ENCODE results near the gene REEP1.

- TF ChIP-seq CTCF (IDR thresholded peaks at IDR 0.05; ENCODE audit: insufficient read depth, low read length, poor library complexity, severe bottlenecking) (no peak), EZH2phosphoT487 (conservative IDR thresholded peaks at IDR 0.05; ENCODE audit: low read length) (no peak)
These were observed 51.4 kb downstream of the REEP1 start for GRCh38 chr2:86285981-86286380.
